Stimulated activated CD4-positive, alpha-beta T cell treated with anti-CD3 and anti-CD28 coated beads, Interleukin-4, amount 100 ng/mL, for 4 hours (primary cell): ENCODE results near the gene BAZ2B.

Experiments
- DNase-seq, 2 experiments: peaks; one replicate each; pipeline ENCODE4 v3.0.0-alpha.2; 2020

Gene BAZ2B

GRCh38 chr2:159297042-159297707 lies 319.2 kb downstream of the BAZ2B start:
- DNase-seq = no peak

GRCh38 chr2:159292157-159292556 lies 324.2 kb downstream of the BAZ2B start:
- no peak for DNase-seq

- no peak for DNase-seq
Observed at GRCh38 chr2:159290289-159290907, 325.9 kb downstream of the BAZ2B start.

- no peak for DNase-seq
Observed at GRCh38 chr2:159287733-159288132, 328.6 kb downstream of the BAZ2B start.

- DNase-seq = peak; percentile 98
Observed at GRCh38 chr2:159286709-159287441, 329.5 kb downstream of the BAZ2B start.

- peak; percentile 23 to 25 for DNase-seq
Observed at GRCh38 chr2:159285929-159286708, 330.2 kb downstream of the BAZ2B start, which contains the start of gene WDSUB1. Gene WDSUB1, minus strand, starts transcription at chr2:159286703. Its CDS starts 3,634 bp downstream, at chr2:159283069.

- DNase-seq = no peak
Observed at GRCh38 chr2:159285433-159285832, 330.9 kb downstream of the BAZ2B start.

GRCh38 chr2:159283529-159283928 lies 332.8 kb downstream of the BAZ2B start:
- DNase-seq = no peak

GRCh38 chr2:159281002-159281401 lies 335.3 kb downstream of the BAZ2B start:
- no peak for DNase-seq

GRCh38 chr2:159279700-159280099 lies 336.6 kb downstream of the BAZ2B start:
- no peak for DNase-seq

GRCh38 chr2:159275111-159275510 lies 341.2 kb downstream of the BAZ2B start:
- DNase-seq = no peak

GRCh38 chr2:159272156-159272555 lies 344.2 kb downstream of the BAZ2B start:
- no peak for DNase-seq

GRCh38 chr2:159270744-159271379 lies 345.5 kb downstream of the BAZ2B start:
- no peak for DNase-seq
